Small intestine (tissue), 7 donors: ENCODE measurements around the gene PLEKHH3. TPM values are rescaled to one million over a fixed set of nuclear protein-coding genes. Genes with fewer than 3 reads are reported as not detected.
"Not testable (repeated sequence)": the region's sequence is repeated elsewhere in the genome, so short reads cannot be mapped to it uniquely, and the experiment has no call there.

ENCODE experiments used
- DNase-seq, 2 donors: peaks; one replicate each; pipeline versions ENCODE4 v3.0.0 to v3.0.0-alpha.2; 2013
- FAIRE-seq: peaks from 2 replicates; lab custom pipeline; 2012; peaks lifted over from hg19 to GRCh38; lab: Jason Lieb, UNC
- H3K27ac ChIP-seq, 3 donors: one replicate each; pipeline ENCODE4 v1.5.1; 2013; ENCODE audit warnings: low read length in 2 of 3, mild to moderate bottlenecking in 2 of 3, control low read depth in 1 of 3, inconsistent platforms in 1 of 3, low read depth in 1 of 3, moderate library complexity in 1 of 3
- H3K27me3 ChIP-seq, 3 donors: one replicate each; pipeline ENCODE4 v1.6.1; 2013; ENCODE audit warnings: low read length in 3 of 3, inconsistent platforms in 1 of 3; ENCODE audit not compliant: control insufficient read depth in 3 of 3, insufficient read depth in 3 of 3
- H3K36me3 ChIP-seq, 3 donors: one replicate each; pipeline ENCODE4 v1.6.1; 2013; ENCODE audit warnings: low read length in 3 of 3, inconsistent platforms in 1 of 3, low read depth in 1 of 3, mild to moderate bottlenecking in 1 of 3, moderate library complexity in 1 of 3; ENCODE audit not compliant: control insufficient read depth in 3 of 3, insufficient read depth in 2 of 3
- H3K4me1 ChIP-seq, 3 donors: one replicate each; pipeline ENCODE4 v1.6.1; 2013; ENCODE audit warnings: low read length in 2 of 3, inconsistent platforms in 1 of 3, low read depth in 1 of 3, mild to moderate bottlenecking in 1 of 3, moderate library complexity in 1 of 3; ENCODE audit not compliant: control insufficient read depth in 3 of 3, insufficient read depth in 2 of 3
- H3K4me3 ChIP-seq, 3 donors: one replicate each; pipeline ENCODE4 v1.5.1; 2013; ENCODE audit warnings: low read length in 3 of 3, control low read depth in 1 of 3, inconsistent platforms in 1 of 3, low read depth in 1 of 3, mild to moderate bottlenecking in 1 of 3, moderate library complexity in 1 of 3
- H3K9me3 ChIP-seq, 2 donors: one replicate each; pipeline ENCODE4 v1.6.1; 2013; ENCODE audit warnings: low read depth in 1 of 2, low read length in 1 of 2; ENCODE audit not compliant: control insufficient read depth in 2 of 2, insufficient read depth in 1 of 2
- WGBS, 3 donors: extraction: QIAGEN DNeasy Blood & Tissue Kit; methylation state at CpG; one replicate each; pipeline ENCODE4 v1.1.7; 2013; 5-methylcytosine and 5-hydroxymethylcytosine counted together
- polyA plus RNA-seq, 4 donors: library from polyadenylated mRNA; stranded (reverse) in 3 of 4; unstranded in 1 of 4; fragments of 200-250 nt in 3 of 4; fragments of 120-200 nt in 1 of 4; gene quantifications; one replicate each; pipeline versions ENCODE4 v1.2.1 to v1.2.3, GENCODE V29; 2013
- donor health status: healthy with polysubstance abuse.
- donor health status: control.
- donor health status: control.
- donor health status: Bipolar disorder and iron deficiency.
- donor health status: healthy.

PLEKHH3 gene
- polyA plus RNA-seq, 4 donors: 2.2 to 13.4 (median 9.0) TPM

- Histone ChIP-seq H3K27me3 (peaks cover 0 to 12% (median 0%) of the 10 kb centered on the region in 3 donors), H3K9me3 (no peaks in the 10 kb centered on the region), H3K4me3 (no peak overlapping the region), H3K36me3 (peaks cover 0 to 58% (median 0%) of the 10 kb centered on the region in 3 donors), H3K4me1 (peaks cover 0 to 20% (median 4%) of the 10 kb centered on the region in 3 donors), H3K27ac (no peak overlapping the region)
- FAIRE-seq (no peak), DNase-seq (no peak)
- WGBS, 3 donors: 88 to 90% (median 89%) methylated on average over 14 of the region's 14 CpGs
Measured at GRCh38 chr17:42665581-42666001, 11.2 kb downstream of the PLEKHH3 start.

GRCh38 chr17:42660692-42661345, 16.0 kb downstream of the PLEKHH3 start:
- no peak overlapping the region for H3K4me3 ChIP-seq
- FAIRE-seq (no peak), DNase-seq (peak; percentile 70 to 77)

GRCh38 chr17:42659932-42660274, 16.9 kb downstream of the PLEKHH3 start:
- H3K4me3 ChIP-seq: peak overlapping the region in 1 of 3 donors; percentile 63
- FAIRE-seq, DNase-seq, H3K27me3 ChIP-seq, H3K27ac ChIP-seq, H3K9me3 ChIP-seq: not testable (repeated sequence)
- H3K36me3 ChIP-seq: peaks cover 0 to 11% (median 0%) of the 10 kb centered on the region in 3 donors
- H3K4me1 ChIP-seq: peaks cover 5 to 25% (median 9%) of the 10 kb centered on the region in 3 donors
- WGBS, 3 donors: 40 to 67% (median 48%) methylated on average over 1 to 6 of the region's 14 CpGs

More at GRCh38 chr17:42660692-42661345, 16.0 kb downstream of the PLEKHH3 start:
- peaks cover 5 to 25% (median 9%) of the 10 kb centered on the region in 3 donors for H3K4me1 ChIP-seq
- no peak overlapping the region for H3K27ac ChIP-seq
- H3K27me3 ChIP-seq: no peaks in the 10 kb centered on the region
- H3K9me3 ChIP-seq: no peaks in the 10 kb centered on the region
- WGBS, 3 donors: 20 to 45% (median 43%) methylated on average over 7 of the region's 7 CpGs
- H3K36me3 ChIP-seq: peaks cover 0 to 17% (median 0%) of the 10 kb centered on the region in 3 donors

- Histone ChIP-seq H3K36me3 (peaks cover 0 to 11% (median 0%) of the 10 kb centered on the region in 3 donors), H3K27ac (peak within 1 kb of the TSS in 2 of 3 donors; percentile 49 to 62), H3K4me3 (peak within 1 kb of the TSS; percentile 57 to 63 (median 59)), H3K4me1 (peaks cover 5 to 23% (median 9%) of the 10 kb centered on the region in 3 donors), H3K9me3 (no peaks in the 10 kb centered on the region), H3K27me3 (peaks cover 0 to 2% (median 0%) of the 10 kb centered on the region in 3 donors)
- DNase-seq: peak; percentile 60 to 91
- WGBS, 3 donors: 2 to 4% (median 2%) methylated on average over 44 to 59 of the region's 59 CpGs
- no peak for FAIRE-seq
Measured at GRCh38 chr17:42659079-42659931, 17.5 kb downstream of the PLEKHH3 start, which contains the start of gene TUBG2. TUBG2 (plus strand) TSS chr17:42659284; CDS start chr17:42659504, 220 bp downstream.

- 87 to 92% (median 88%) methylated on average over 9 of the region's 9 CpGs for WGBS, 3 donors
- no peak for DNase-seq
- no peak overlapping the region for H3K27ac ChIP-seq
Measured at GRCh38 chr17:42657824-42658588, 18.8 kb downstream of the PLEKHH3 start.

GRCh38 chr17:42655528-42655927, 21.3 kb downstream of the PLEKHH3 start:
- no peak overlapping the region for H3K27ac ChIP-seq
- peaks cover 0 to 16% (median 0%) of the 10 kb centered on the region in 3 donors for H3K27me3 ChIP-seq
- H3K36me3 ChIP-seq: no peaks in the 10 kb centered on the region
- 57 to 73% (median 67%) methylated on average over 2 of the region's 2 CpGs for WGBS, 3 donors
- DNase-seq: no peak
- FAIRE-seq: no peak
- H3K4me3 ChIP-seq: no peak overlapping the region
- H3K4me1 ChIP-seq: peaks cover 4 to 25% (median 9%) of the 10 kb centered on the region in 3 donors
- H3K9me3 ChIP-seq: no peaks in the 10 kb centered on the region

More at GRCh38 chr17:42657824-42658588, 18.8 kb downstream of the PLEKHH3 start:
- peaks cover 0 to 15% (median 0%) of the 10 kb centered on the region in 3 donors for H3K27me3 ChIP-seq
- no peak overlapping the region for H3K4me3 ChIP-seq
- peaks cover 0 to 6% (median 0%) of the 10 kb centered on the region in 3 donors for H3K36me3 ChIP-seq
- FAIRE-seq: no peak
- no peaks in the 10 kb centered on the region for H3K9me3 ChIP-seq
- H3K4me1 ChIP-seq: peaks cover 5 to 30% (median 9%) of the 10 kb centered on the region in 3 donors

- Histone ChIP-seq H3K36me3 (no peaks in the 10 kb centered on the region), H3K9me3 (no peaks in the 10 kb centered on the region), H3K27me3 (peaks cover 0 to 17% (median 0%) of the 10 kb centered on the region in 3 donors), H3K4me3 (peak overlapping the region in 1 of 3 donors; percentile 39), H3K27ac (peak overlapping the region in 2 of 3 donors; percentile 59 to 64), H3K4me1 (peaks cover 0 to 9% (median 0%) of the 10 kb centered on the region in 3 donors)
- FAIRE-seq (no peak), DNase-seq (peak in 1 of 2 donors; percentile 41)
- 29 to 36% (median 31%) methylated on average over 41 to 42 of the region's 42 CpGs for WGBS, 3 donors
Measured at GRCh38 chr17:42653179-42654124, 23.3 kb downstream of the PLEKHH3 start.
